Left ventricle myocardium inferior (tissue), 1 donor: ENCODE results near the gene SEPTIN12. TPM values are rescaled to one million over a fixed set of nuclear protein-coding genes. Genes with fewer than 3 reads are reported as not detected.

ENCODE experiments used
- DNase-seq: peaks from one replicate; pipeline ENCODE4 v3.0.0-alpha.2; 2020
- H3K27ac ChIP-seq: fragments of 200-600 bp; replicated peaks from 2 replicates; pipeline ENCODE4 v1.8.0; 2021
- H3K27me3 ChIP-seq: fragments of 200-600 bp; 2 replicates; pipeline ENCODE4 v1.8.0; 2021; ENCODE audit warnings: low read depth
- H3K36me3 ChIP-seq: fragments of 200-600 bp; 2 replicates; pipeline ENCODE4 v1.8.0; 2021
- H3K4me1 ChIP-seq: fragments of 200-600 bp; 2 replicates; pipeline ENCODE4 v1.8.0; 2021
- H3K4me3 ChIP-seq: fragments of 200-600 bp; 2 replicates; pipeline ENCODE4 v1.8.0; 2021; ENCODE audit warnings: mild to moderate bottlenecking, moderate library complexity
- H3K9me3 ChIP-seq: fragments of 200-600 bp; replicated peaks from 2 replicates; pipeline ENCODE4 v1.8.0; 2021
- CTCF ChIP-seq: fragments of 200-600 bp; IDR thresholded peaks from 2 replicates; pipeline ENCODE4 v1.8.0; 2021; ENCODE audit warnings: antibody characterized with exemption, mild to moderate bottlenecking, borderline replicate concordance
- intact Hi-C: fragments of 100-400 bp; cut with micrococcal nuclease; formaldehyde crosslinking; loops from one replicate; pipeline ENCODE4 v1.11.0; 2022
- total RNA-seq: library from RNA; stranded (reverse); fragmentation: NEBNext Ultra II Directional; extraction: Animal tissue kit (Norgen Biotek cat#: 25700); gene quantifications from one replicate; pipeline ENCODE4 v1.2.1, GENCODE V29; 2021
- donor health status: DM: no; HTN: yes; CAD: no; lungs with severe emphysema.

The SEPTIN12 gene
- total RNA-seq, 1 donor from 2014 or later, result not detected

DNA sequence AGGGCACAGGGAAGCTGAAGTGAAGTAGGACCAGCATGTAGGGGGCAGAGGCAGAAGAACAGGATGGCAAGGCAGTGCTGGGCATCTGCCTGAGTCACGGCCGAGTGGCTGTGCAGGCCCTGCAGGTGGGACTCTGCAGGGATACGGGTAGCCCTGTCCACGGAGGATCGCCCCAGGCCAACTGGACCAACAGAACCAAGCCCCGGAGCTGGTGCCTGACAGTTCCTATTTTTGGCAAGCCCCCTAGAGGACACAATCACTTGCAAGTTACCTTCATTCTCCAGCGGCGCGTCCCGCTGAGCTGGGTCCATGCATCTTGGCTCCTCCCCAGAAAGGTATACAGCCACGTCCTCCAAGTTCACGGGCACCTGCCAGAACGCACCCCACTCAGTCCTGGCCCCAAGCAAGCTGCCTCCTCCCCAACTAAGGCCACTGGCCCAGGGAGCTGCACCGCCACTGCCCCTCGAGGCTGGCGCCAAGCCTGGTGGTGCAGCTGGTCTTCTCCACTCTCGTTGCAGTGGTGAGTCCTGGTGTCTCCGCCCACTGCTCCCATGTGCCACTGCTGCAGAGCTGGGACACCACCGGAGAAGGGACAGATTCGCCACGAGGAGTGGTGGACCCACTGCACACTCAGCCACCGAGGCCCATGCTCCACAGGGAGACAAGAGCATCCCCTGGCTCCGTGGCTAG is 27.8 kb downstream of the SEPTIN12 start:
- DNase-seq, result no peak
- Histone ChIP-seq H3K4me3 (no peak overlapping the region), H3K27me3 (no peaks in the 10 kb centered on the region), H3K27ac (no peak overlapping the region), H3K36me3 (peaks cover 94% of the 10 kb centered on the region), H3K9me3 (no peaks in the 10 kb centered on the region), H3K4me1 (peaks cover 12% of the 10 kb centered on the region)
- no peak for TF ChIP-seq CTCF
- intact Hi-C loops, result no loop called here

DNA sequence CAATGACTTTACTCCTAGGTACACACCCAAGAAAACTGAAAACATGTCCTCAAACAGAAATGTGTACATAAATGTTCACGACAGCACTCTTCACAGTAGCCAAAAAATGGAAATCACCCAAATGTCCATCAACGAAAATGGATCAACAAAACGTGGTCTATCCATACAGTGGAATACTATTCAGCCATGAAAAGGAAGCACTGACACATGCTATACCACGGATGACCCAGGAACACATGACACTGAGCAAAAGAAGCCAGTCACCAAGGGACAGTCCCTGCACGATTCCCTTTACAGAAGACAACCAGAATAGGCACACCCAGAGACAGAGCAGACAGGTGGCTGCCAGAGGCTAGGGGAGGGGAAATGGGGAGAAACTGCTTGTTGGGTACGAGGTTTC is 32.5 kb downstream of the SEPTIN12 start:
- H3K9me3 ChIP-seq, result peaks cover 5% of the 10 kb centered on the region
- no peak overlapping the region for H3K27ac ChIP-seq
- no peak overlapping the region for H3K4me3 ChIP-seq
- intact Hi-C loops, result no loop called here
- H3K27me3 ChIP-seq, result no peaks in the 10 kb centered on the region
- DNase-seq, result no peak
- peaks cover 100% of the 10 kb centered on the region for H3K36me3 ChIP-seq
- no peaks in the 10 kb centered on the region for H3K4me1 ChIP-seq
- TF ChIP-seq CTCF, result no peak

DNA sequence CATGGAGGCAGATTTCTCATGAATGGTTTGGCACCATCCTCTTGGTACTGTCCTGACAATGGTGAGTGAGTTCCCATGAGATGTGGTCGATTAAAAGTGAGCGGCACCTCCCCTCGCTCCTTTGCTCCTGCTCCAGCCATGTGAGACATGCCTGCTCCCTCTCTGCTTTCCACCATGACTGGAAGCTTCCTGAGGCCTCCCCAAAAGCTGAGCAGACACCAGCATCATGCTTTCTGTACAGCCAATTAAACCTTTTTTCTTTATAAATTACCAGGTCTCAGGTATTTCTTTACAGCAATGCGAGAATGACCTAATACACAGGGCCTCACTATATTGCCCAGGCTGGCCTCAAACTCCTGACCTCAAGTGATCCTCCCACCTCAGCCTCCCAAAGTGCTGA is 33.3 kb downstream of the SEPTIN12 start:
- intact Hi-C loops, result no loop called here
- DNase-seq, result no peak
- H3K4me1 ChIP-seq, result no peaks in the 10 kb centered on the region
- H3K9me3 ChIP-seq, result peaks cover 5% of the 10 kb centered on the region
- H3K27me3 ChIP-seq, result no peaks in the 10 kb centered on the region
- no peak for TF ChIP-seq CTCF
- H3K4me3 ChIP-seq, result no peak overlapping the region
- H3K27ac ChIP-seq, result no peak overlapping the region
- peaks cover 100% of the 10 kb centered on the region for H3K36me3 ChIP-seq

DNA sequence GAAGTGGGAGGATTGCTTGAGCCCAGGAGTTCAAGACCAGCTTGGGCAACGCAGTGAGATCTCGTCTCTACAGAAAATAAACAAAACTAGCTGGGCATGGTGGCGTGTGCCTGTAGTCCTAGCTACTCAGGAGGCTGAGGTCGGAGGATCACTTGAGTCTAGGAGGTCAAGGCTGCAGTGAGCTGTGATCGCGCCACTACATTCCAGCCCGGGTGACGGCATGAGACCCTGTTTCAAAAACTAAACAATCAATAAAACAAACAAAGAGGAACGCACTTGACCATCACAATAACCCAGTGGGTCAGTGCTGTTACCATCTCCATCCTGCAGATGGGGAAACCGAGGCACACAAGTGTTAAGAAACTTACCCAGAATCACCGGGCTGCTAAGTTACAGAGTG is 34.9 kb downstream of the SEPTIN12 start:
- H3K4me3 ChIP-seq, result no peak overlapping the region
- TF ChIP-seq CTCF, result no peak
- H3K36me3 ChIP-seq, result peaks cover 95% of the 10 kb centered on the region
- peaks cover 5% of the 10 kb centered on the region for H3K9me3 ChIP-seq
- H3K4me1 ChIP-seq, result no peaks in the 10 kb centered on the region
- DNase-seq, result no peak
- no peaks in the 10 kb centered on the region for H3K27me3 ChIP-seq
- no peak overlapping the region for H3K27ac ChIP-seq
- intact Hi-C loops, result no loop called here

DNA sequence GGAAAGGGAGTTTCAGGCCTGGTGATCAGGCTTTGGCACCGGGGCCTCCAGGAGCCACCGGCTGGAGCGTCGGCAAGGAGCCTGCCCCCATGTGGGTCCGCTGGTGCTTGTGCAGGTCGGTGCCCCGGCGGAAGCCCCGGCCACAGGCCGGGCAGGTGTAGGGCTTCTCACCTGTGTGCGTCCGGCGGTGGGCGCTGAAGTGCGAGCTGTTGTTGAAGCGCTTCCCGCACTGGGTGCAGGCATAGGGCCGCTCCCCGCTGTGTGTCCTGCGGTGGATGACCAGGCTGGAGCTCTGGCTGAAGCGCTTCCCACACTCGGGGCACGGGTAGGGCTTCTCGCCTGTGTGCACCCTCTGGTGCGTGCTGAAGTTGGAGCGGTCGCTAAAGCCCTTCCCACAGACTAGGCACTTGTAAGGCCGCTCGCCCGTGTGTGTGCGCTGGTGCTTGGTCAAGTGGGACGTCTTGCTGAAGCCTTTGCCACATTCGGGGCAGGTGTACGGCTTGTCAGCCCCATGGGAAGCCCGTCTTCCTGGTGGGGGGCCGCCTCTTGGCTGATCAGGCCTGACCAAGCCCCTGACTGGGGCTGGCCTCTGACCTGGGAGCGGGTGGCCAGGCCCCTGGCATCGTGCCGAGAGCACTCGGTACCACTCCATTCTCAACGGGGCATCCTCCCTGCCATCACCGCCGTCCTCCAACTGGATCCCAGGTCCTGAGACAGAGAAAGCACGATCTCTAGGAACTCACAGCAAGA is 35.6 kb downstream of the SEPTIN12 start:
- intact Hi-C loops, result no loop called here
- peaks cover 5% of the 10 kb centered on the region for H3K9me3 ChIP-seq
- H3K4me1 ChIP-seq, result no peaks in the 10 kb centered on the region
- no peaks in the 10 kb centered on the region for H3K27me3 ChIP-seq
- H3K4me3 ChIP-seq, result no peak overlapping the region
- DNase-seq, result no peak
- TF ChIP-seq CTCF, result no peak
- peaks cover 88% of the 10 kb centered on the region for H3K36me3 ChIP-seq
- no peak overlapping the region for H3K27ac ChIP-seq
